Muscle of leg (tissue), 11 donors: Measurements from ENCODE around the gene DGKI. TPM values are rescaled to one million over a fixed set of nuclear protein-coding genes. Genes with fewer than 3 reads are reported as not detected.
A peak's percentile ranks its signal among the peaks of the same experiment; 100 is the strongest.

Source experiments
- DNase-seq: peaks from one replicate; pipeline ENCODE4 v3.0.0; 2013
- H3K27ac ChIP-seq: one replicate; pipeline ENCODE4 v1.5.1; 2013; ENCODE audit warnings: mild to moderate bottlenecking, low read length, control low read depth
- H3K27me3 ChIP-seq: one replicate; pipeline ENCODE4 v1.6.1; 2013; ENCODE audit warnings: low read length; ENCODE audit not compliant: control insufficient read depth, insufficient read depth
- H3K36me3 ChIP-seq: one replicate; pipeline ENCODE4 v1.6.1; 2013; ENCODE audit warnings: low read length; ENCODE audit not compliant: control insufficient read depth, insufficient read depth
- H3K4me1 ChIP-seq: one replicate; pipeline ENCODE4 v1.6.1; 2013; ENCODE audit warnings: low read length; ENCODE audit not compliant: control insufficient read depth, insufficient read depth
- H3K4me3 ChIP-seq: one replicate; pipeline ENCODE4 v1.5.1; 2013; ENCODE audit warnings: low read length, control low read depth
- H3K9me3 ChIP-seq: replicated peaks from 2 replicates; pipeline ENCODE4 v1.6.1; 2013; ENCODE audit warnings: low read depth, low read length; ENCODE audit not compliant: control insufficient read depth
- WGBS: methylation state at CpG from one replicate; pipeline ENCODE4 v1.1.5; 2013; ENCODE audit warnings: missing lambda C conversion rate; ENCODE audit not compliant: insufficient coverage; 5-methylcytosine and 5-hydroxymethylcytosine counted together
- polyA plus RNA-seq, 8 donors: library from polyadenylated mRNA; unstranded; fragments of 120-200 nt; gene quantifications; one replicate each; pipeline versions ENCODE4 v1.2.1 to v1.2.3, GENCODE V29; 2013; ENCODE audit warnings: inconsistent platforms in 1 of 8, low replicate concordance in 1 of 8; ENCODE audit not compliant: insufficient read length in 8 of 8, insufficient read depth in 1 of 8
- total RNA-seq: library from RNA; stranded (reverse); fragments of 120-200 nt; gene quantifications from one replicate; pipeline ENCODE4 v1.2.4, GENCODE V29; 2013

The DGKI gene
- total and polyA plus RNA-seq, 9 donors, result 0.52 to 1.4 (median 0.70) TPM

- peak; percentile 53 for DNase-seq
- 23% methylated on average over 6 of the region's 6 CpGs for WGBS
- H3K27ac ChIP-seq, result no peak overlapping the region
- no peaks in the 10 kb centered on the region for H3K4me1 ChIP-seq
- no peaks in the 10 kb centered on the region for H3K9me3 ChIP-seq
- H3K4me3 ChIP-seq, result no peak overlapping the region
- H3K27me3 ChIP-seq, result no peaks in the 10 kb centered on the region
- H3K36me3 ChIP-seq, result no peaks in the 10 kb centered on the region
Observed at GRCh38 chr7:137768366-137768765, 78.4 kb downstream of the DGKI start.

- no peak for DNase-seq
- Histone ChIP-seq H3K4me1 (no peaks in the 10 kb centered on the region), H3K27me3 (no peaks in the 10 kb centered on the region), H3K36me3 (no peaks in the 10 kb centered on the region), H3K27ac (no peak overlapping the region), H3K4me3 (no peak overlapping the region), H3K9me3 (no peaks in the 10 kb centered on the region)
- WGBS, result 72% methylated on average over 2 of the region's 2 CpGs
Observed at GRCh38 chr7:137762334-137762733, 84.4 kb downstream of the DGKI start.

- H3K27me3 ChIP-seq, result no peaks in the 10 kb centered on the region
- peak; percentile 7 for DNase-seq
- no peaks in the 10 kb centered on the region for H3K4me1 ChIP-seq
- no peak overlapping the region for H3K4me3 ChIP-seq
- H3K36me3 ChIP-seq, result no peaks in the 10 kb centered on the region
- H3K9me3 ChIP-seq, result no peaks in the 10 kb centered on the region
- WGBS, result 57% methylated on average over 4 of the region's 6 CpGs
- no peak overlapping the region for H3K27ac ChIP-seq
Observed at GRCh38 chr7:137760111-137760510, 86.7 kb downstream of the DGKI start.

- no peak for DNase-seq
- no peak overlapping the region for H3K4me3 ChIP-seq
- no peak overlapping the region for H3K27ac ChIP-seq
- H3K9me3 ChIP-seq, result no peaks in the 10 kb centered on the region
- H3K36me3 ChIP-seq, result no peaks in the 10 kb centered on the region
- 76% methylated on average over 6 of the region's 10 CpGs for WGBS
- H3K4me1 ChIP-seq, result no peaks in the 10 kb centered on the region
- H3K27me3 ChIP-seq, result no peaks in the 10 kb centered on the region
Observed at GRCh38 chr7:137757146-137757925, 89.4 kb downstream of the DGKI start.

GRCh38 chr7:137755846-137756651 lies 90.7 kb downstream of the DGKI start:
- DNase-seq, result no peak
- WGBS, result 83% methylated on average over 1 of the region's 5 CpGs
- Histone ChIP-seq H3K27me3 (no peaks in the 10 kb centered on the region), H3K9me3 (no peaks in the 10 kb centered on the region), H3K4me3 (no peak overlapping the region), H3K27ac (no peak overlapping the region), H3K4me1 (no peaks in the 10 kb centered on the region), H3K36me3 (no peaks in the 10 kb centered on the region)

- no peaks in the 10 kb centered on the region for H3K9me3 ChIP-seq
- no peaks in the 10 kb centered on the region for H3K4me1 ChIP-seq
- H3K27me3 ChIP-seq, result no peaks in the 10 kb centered on the region
- 70% methylated on average over 2 of the region's 4 CpGs for WGBS
- no peak overlapping the region for H3K27ac ChIP-seq
- no peak overlapping the region for H3K4me3 ChIP-seq
- no peaks in the 10 kb centered on the region for H3K36me3 ChIP-seq
- DNase-seq, result no peak
Observed at GRCh38 chr7:137755427-137755826, 91.3 kb downstream of the DGKI start.

GRCh38 chr7:137753948-137754851 lies 92.6 kb downstream of the DGKI start:
- DNase-seq, result no peak
- 15% methylated on average over 5 of the region's 11 CpGs for WGBS
- Histone ChIP-seq H3K27ac (no peak overlapping the region), H3K36me3 (no peaks in the 10 kb centered on the region), H3K4me3 (no peak overlapping the region), H3K9me3 (no peaks in the 10 kb centered on the region), H3K27me3 (no peaks in the 10 kb centered on the region), H3K4me1 (no peaks in the 10 kb centered on the region)

- Histone ChIP-seq H3K27ac (no peak overlapping the region), H3K4me3 (no peak overlapping the region)
Observed at GRCh38 chr7:137753575-137753947, 93.2 kb downstream of the DGKI start.

GRCh38 chr7:137753067-137753466 lies 93.7 kb downstream of the DGKI start:
- no peaks in the 10 kb centered on the region for H3K4me1 ChIP-seq
- no peaks in the 10 kb centered on the region for H3K9me3 ChIP-seq
- WGBS, result no CpG with 5 or more reads among the region's 4 CpGs
- no peaks in the 10 kb centered on the region for H3K36me3 ChIP-seq
- no peak overlapping the region for H3K4me3 ChIP-seq
- no peak overlapping the region for H3K27ac ChIP-seq
- H3K27me3 ChIP-seq, result no peaks in the 10 kb centered on the region
- DNase-seq, result no peak

More at GRCh38 chr7:137753575-137753947, 93.2 kb downstream of the DGKI start:
- no CpG with 5 or more reads among the region's 3 CpGs for WGBS
- no peak for DNase-seq
- H3K36me3 ChIP-seq, result no peaks in the 10 kb centered on the region
- H3K27me3 ChIP-seq, result no peaks in the 10 kb centered on the region
- H3K9me3 ChIP-seq, result no peaks in the 10 kb centered on the region
- H3K4me1 ChIP-seq, result no peaks in the 10 kb centered on the region
